Measurements from ENCODE around the gene HOMER2. TPM values are rescaled to one million over a fixed set of nuclear protein-coding genes. Genes with fewer than 3 reads are reported as not detected.

HOMER2 gene
- total and polyA plus RNA-seq, 2 of the 4 experiments (the other 2 are of a cell fraction), result 0.54 to 0.79 TPM

- H3K9ac ChIP-seq (ENCODE audit: low read depth, low read length), result no peak overlapping the region
- DNase-seq (no peak), ATAC-seq (ENCODE audit: low read depth) (no peak)
- H4K20me1 ChIP-seq (ENCODE audit: insufficient read depth, low read length), result no peaks in the 10 kb centered on the region
- ChIA-PET CTCF (interaction anchor here (0.7 kb wide), 1 partner anchor 280 kb away, joined by 3 read pairs; no protein-coding TSS in a partner anchor), POLR2A (ENCODE audit: unreplicated experiment) (no interaction called here)
- 83% methylated on average over 1 of the region's 3 CpGs; no CpG with 5 or more reads in 1 of the 2 experiments for WGBS, 2 experiments (ENCODE audit: extremely low coverage in 2 of 2, insufficient read length in 1 of 2)
- no peak overlapping the region for H2AFZ ChIP-seq (replicated peaks; ENCODE audit: low read length, poor library complexity)
- no peaks in the 10 kb centered on the region for H3K4me1 ChIP-seq (ENCODE audit: control insufficient read depth, insufficient read depth, low read length)
- H3K4me3 ChIP-seq (ENCODE audit: insufficient read depth, low read depth, low read length), result no peak overlapping the region
- H3K36me3 ChIP-seq (ENCODE audit: control insufficient read depth, insufficient read depth, low read length), result no peaks in the 10 kb centered on the region
- H4K5ac ChIP-seq (ENCODE audit: low read depth, low read length), result no peak overlapping the region
- no peaks in the 10 kb centered on the region for H3K9me3 ChIP-seq (ENCODE audit: control insufficient read depth, insufficient read depth, low read length)
- no TSS peak for BruUV-seq (replicated peaks)
- no peak overlapping the region for H2AK5ac ChIP-seq (ENCODE audit: low read depth, low read length)
- H3K4ac ChIP-seq (ENCODE audit: low read depth, low read length), result no peak overlapping the region
- intact Hi-C loops (cut with micrococcal nuclease) (no loop called here), dilution Hi-C loops (cut with HindIII; ENCODE audit: low sequenced_read_pairs, unreplicated experiment) (no loop called here), in situ Hi-C loops (cut with MboI; ENCODE audit: low sequenced_read_pairs) (no loop called here)
- no peak overlapping the region for H3K56ac ChIP-seq (ENCODE audit: extremely low read depth, insufficient read depth, low read length)
- H3K4me2 ChIP-seq (ENCODE audit: low read depth, low read length), result no peak overlapping the region
- no peaks in the 10 kb centered on the region for H3K9me1 ChIP-seq (ENCODE audit: insufficient read depth, low read length)
- H3K79me1 ChIP-seq (ENCODE audit: low read depth in 1 of 2, low read length in 2 of 2), result no peaks in the 10 kb centered on the region
- no peak overlapping the region for H4K91ac ChIP-seq (ENCODE audit: insufficient read depth, low read depth, low read length)
- peaks cover 6% of the 10 kb centered on the region; the same call in 1 of the 2 replicates for H3K27me3 ChIP-seq (ENCODE audit: control insufficient read depth, insufficient read depth, low read length)
- no peak overlapping the region for H2AK9ac ChIP-seq (replicated peaks; ENCODE audit: low read depth, low read length, poor library complexity)
- H3K27ac ChIP-seq (ENCODE audit: insufficient read depth, low read length), result no peak overlapping the region
- H2BK15ac ChIP-seq (ENCODE audit: low read depth, low read length), result no peak overlapping the region
- H3K18ac ChIP-seq (ENCODE audit: low read depth, low read length), result no peak overlapping the region
- no peak overlapping the region for H4K8ac ChIP-seq (ENCODE audit: low read depth in 2 of 2, low read length in 2 of 2)
- no peak overlapping the region for H3K14ac ChIP-seq (replicated peaks; ENCODE audit: low read depth, low read length)
- H2BK20ac ChIP-seq (ENCODE audit: low read depth, low read length), result no peak overlapping the region
- no peak overlapping the region for H2BK5ac ChIP-seq (ENCODE audit: low read depth, low read length, poor library complexity, severe bottlenecking)
- no peak for TF ChIP-seq ELK1 (IDR thresholded peaks at IDR 0.05; ENCODE audit: borderline replicate concordance, low read depth, low read length)
- H3K23ac ChIP-seq (ENCODE audit: low read depth, low read length), result no peak overlapping the region
- H2BK120ac ChIP-seq (ENCODE audit: low read depth, low read length), result no peak overlapping the region
These were observed 8.2 kb upstream of the HOMER2 start for GRCh38 chr15:82960766-82961165.
